Measurements from ENCODE around the gene ZNF117. TPM values are rescaled to one million over a fixed set of nuclear protein-coding genes. Genes with fewer than 3 reads are reported as not detected.

The ZNF117 gene
- total and polyA plus RNA-seq, 2 experiments from 2014 or later, result 5.4 to 10.0 TPM

- Histone ChIP-seq H3K4me3 (peak within 1 kb of the TSS; percentile 77), H3K27ac (peak within 1 kb of the TSS; percentile 95), H3K9me3 (ENCODE audit: low read depth) (no peaks in the 10 kb centered on the region), H3K36me3 (no peaks in the 10 kb centered on the region), H3K27me3 (no peaks in the 10 kb centered on the region), H3K4me1 (ENCODE audit: low read depth) (peaks cover 3% of the 10 kb centered on the region)
- TF ChIP-seq CTCF (IDR thresholded peaks at IDR 0.05; ENCODE audit: low read depth, low read length), result no peak
- DNase-seq (ENCODE audit: low read depth in 1 of 2, low spot score in 1 of 2), result peak; percentile 96 to 97
Measured at GRCh38 chr7:65006094-65006992, 15.5 kb upstream of the ZNF117 start, which contains the start of gene ERV3-1. ERV3-1 (minus strand) TSS chr7:65006687; CDS start chr7:64993026, 13,661 bp downstream.

- H3K9me3 ChIP-seq (ENCODE audit: low read depth), result no peaks in the 10 kb centered on the region
- TF ChIP-seq CTCF (IDR thresholded peaks at IDR 0.05; ENCODE audit: low read depth, low read length), result no peak
- H3K27me3 ChIP-seq, result no peaks in the 10 kb centered on the region
- peaks cover 3% of the 10 kb centered on the region for H3K4me1 ChIP-seq (ENCODE audit: low read depth)
- no peak overlapping the region for H3K27ac ChIP-seq
- peak in 1 of 2 donors; percentile 25 for DNase-seq (ENCODE audit: low read depth in 1 of 2, low spot score in 1 of 2)
- no peaks in the 10 kb centered on the region for H3K36me3 ChIP-seq
- no peak overlapping the region for H3K4me3 ChIP-seq
Measured at GRCh38 chr7:65004575-65004974, 13.7 kb upstream of the ZNF117 start.

GRCh38 chr7:65002972-65003585 lies 12.2 kb upstream of the ZNF117 start:
- Histone ChIP-seq H3K9me3 (ENCODE audit: low read depth) (no peaks in the 10 kb centered on the region), H3K27ac (no peak overlapping the region), H3K27me3 (no peaks in the 10 kb centered on the region), H3K4me3 (no peak overlapping the region), H3K4me1 (ENCODE audit: low read depth) (peaks cover 3% of the 10 kb centered on the region), H3K36me3 (no peaks in the 10 kb centered on the region)
- no peak for DNase-seq (ENCODE audit: low read depth in 1 of 2, low spot score in 1 of 2)
- TF ChIP-seq CTCF (IDR thresholded peaks at IDR 0.05; ENCODE audit: low read depth, low read length), result no peak

GRCh38 chr7:65001291-65001814 lies 10.5 kb upstream of the ZNF117 start:
- H3K9me3 ChIP-seq (ENCODE audit: low read depth), result no peaks in the 10 kb centered on the region

More at GRCh38 chr7:65001291-65001814, 10.5 kb upstream of the ZNF117 start:
- no peak for TF ChIP-seq CTCF (IDR thresholded peaks at IDR 0.05; ENCODE audit: low read depth, low read length)
- Histone ChIP-seq H3K4me3 (no peak overlapping the region), H3K36me3 (no peaks in the 10 kb centered on the region), H3K27ac (no peak overlapping the region), H3K27me3 (no peaks in the 10 kb centered on the region), H3K4me1 (ENCODE audit: low read depth) (no peaks in the 10 kb centered on the region)
- peak in 1 of 2 donors; percentile 28 for DNase-seq (ENCODE audit: low read depth in 1 of 2, low spot score in 1 of 2)
